ENCODE measurements around the gene ARHGAP42. TPM values are rescaled to one million over a fixed set of nuclear protein-coding genes. Genes with fewer than 3 reads are reported as not detected.

The ARHGAP42 gene
- total RNA-seq, 1 experiment from 2014 or later, result 39.1 TPM

GRCh38 chr11:100774132-100774531, 87.0 kb downstream of the ARHGAP42 start:
- TF ChIP-seq CTCF (conservative IDR thresholded peaks at IDR 0.05), result no peak
- H2BK12ac ChIP-seq (ENCODE audit: insufficient read length, low read depth, low read length), result no peak overlapping the region
- no peak overlapping the region for H4K91ac ChIP-seq (ENCODE audit: insufficient read length, low read depth, low read length)
- no peak overlapping the region for H3K9ac ChIP-seq (ENCODE audit: extremely low read depth, insufficient read length, low read length)
- H3K23ac ChIP-seq (ENCODE audit: insufficient read length, low read depth, low read length), result no peak overlapping the region
- no peak overlapping the region for H2AFZ ChIP-seq (ENCODE audit: low read length)
- H3K23me2 ChIP-seq (ENCODE audit: insufficient read length, low read depth, low read length, poor library complexity, severe bottlenecking), result no peaks in the 10 kb centered on the region
- no peaks in the 10 kb centered on the region for H3K9me3 ChIP-seq (ENCODE audit: control insufficient read depth, low read depth, low read length)
- Mint-ChIP-seq H3K9me3 (no peaks in the 10 kb centered on the region), H3K4me1 (peaks cover 12 to 35% of the 10 kb centered on the region in 2 experiments), H3K4me3 (no peak overlapping the region), H3K27ac (peak overlapping the region in 1 of 3 experiments; percentile 78; a peak in 3 of 7 replicates), H3K36me3 (ENCODE audit: insufficient read depth in 1 of 3, low read depth in 3 of 3) (peaks cover 0 to 11% (median 5%) of the 10 kb centered on the region in 3 experiments; a peak in 4 of 7 replicates), H3K27me3 (ENCODE audit: low read depth) (no peaks in the 10 kb centered on the region)
- no peak overlapping the region for H4K5ac ChIP-seq (ENCODE audit: insufficient read length, low read depth, low read length)
- H4K20me1 ChIP-seq (ENCODE audit: control insufficient read depth, insufficient read depth, insufficient read length), result no peaks in the 10 kb centered on the region
- H3K79me1 ChIP-seq (ENCODE audit: insufficient read depth, low read depth, low read length, poor library complexity, severe bottlenecking), result no peaks in the 10 kb centered on the region
- no peaks in the 10 kb centered on the region for H3K79me2 ChIP-seq (ENCODE audit: insufficient read depth, low read length)
- no peak overlapping the region for H2BK120ac ChIP-seq (ENCODE audit: low read depth, low read length, poor library complexity, severe bottlenecking)
- no peak overlapping the region for H2BK15ac ChIP-seq (ENCODE audit: low read depth, low read length)
- H2AK5ac ChIP-seq (ENCODE audit: insufficient read length, low read length), result no peak overlapping the region
- no peak overlapping the region for H3T11ph ChIP-seq (ENCODE audit: low read length)
- H3K4me2 ChIP-seq (ENCODE audit: insufficient read depth, insufficient read length, low read length), result no peak overlapping the region
- H2BK5ac ChIP-seq (ENCODE audit: insufficient read length, low read length), result no peak overlapping the region
- no peak overlapping the region for H3K27ac ChIP-seq (ENCODE audit: insufficient read length, low read depth, low read length)
- H3K14ac ChIP-seq (ENCODE audit: insufficient read depth, low read length), result no peak overlapping the region
- no CpG with 5 or more reads among the region's 7 CpGs for WGBS (ENCODE audit: extremely low coverage, insufficient read length, low lambda C conversion rate)
- H3K4ac ChIP-seq (ENCODE audit: low read depth, low read length), result no peak overlapping the region
- H3K27me3 ChIP-seq (ENCODE audit: insufficient read depth, low read length), result no peaks in the 10 kb centered on the region
- no peak for DNase-seq
- peaks cover 2% of the 10 kb centered on the region; the same call in 1 of the 2 replicates for H3K4me1 ChIP-seq (ENCODE audit: insufficient read depth, low read length)
- H3K18ac ChIP-seq (ENCODE audit: insufficient read length, low read depth, low read length), result no peak overlapping the region
- no peak overlapping the region for H4K8ac ChIP-seq (replicated peaks; ENCODE audit: insufficient read length, low read depth, low read length)
- H2BK20ac ChIP-seq (ENCODE audit: low read depth, low read length, poor library complexity, severe bottlenecking), result no peak overlapping the region
- H3K56ac ChIP-seq (ENCODE audit: insufficient read length, low read depth, low read length), result no peak overlapping the region

Data from H9 (cell line).